Left ventricle myocardium inferior (tissue), 1 donor: ENCODE data around the gene ADCY2. TPM values are rescaled to one million over a fixed set of nuclear protein-coding genes. Genes with fewer than 3 reads are reported as not detected.

Source experiments
- DNase-seq: peaks from one replicate; pipeline ENCODE4 v3.0.0-alpha.2; 2020
- H3K27ac ChIP-seq: fragments of 200-600 bp; replicated peaks from 2 replicates; pipeline ENCODE4 v1.8.0; 2021
- H3K27me3 ChIP-seq: fragments of 200-600 bp; 2 replicates; pipeline ENCODE4 v1.8.0; 2021; ENCODE audit warnings: low read depth
- H3K36me3 ChIP-seq: fragments of 200-600 bp; 2 replicates; pipeline ENCODE4 v1.8.0; 2021
- H3K4me1 ChIP-seq: fragments of 200-600 bp; 2 replicates; pipeline ENCODE4 v1.8.0; 2021
- H3K4me3 ChIP-seq: fragments of 200-600 bp; 2 replicates; pipeline ENCODE4 v1.8.0; 2021; ENCODE audit warnings: mild to moderate bottlenecking, moderate library complexity
- H3K9me3 ChIP-seq: fragments of 200-600 bp; replicated peaks from 2 replicates; pipeline ENCODE4 v1.8.0; 2021
- CTCF ChIP-seq: fragments of 200-600 bp; IDR thresholded peaks from 2 replicates; pipeline ENCODE4 v1.8.0; 2021; ENCODE audit warnings: antibody characterized with exemption, mild to moderate bottlenecking, borderline replicate concordance
- intact Hi-C: fragments of 100-400 bp; cut with micrococcal nuclease; formaldehyde crosslinking; loops from one replicate; pipeline ENCODE4 v1.11.0; 2022
- total RNA-seq: library from RNA; stranded (reverse); fragmentation: NEBNext Ultra II Directional; extraction: Animal tissue kit (Norgen Biotek cat#: 25700); gene quantifications from one replicate; pipeline ENCODE4 v1.2.1, GENCODE V29; 2021
- donor health status: DM: no; HTN: yes; CAD: no; lungs with severe emphysema.

Gene ADCY2
- total RNA-seq, 1 donor from 2014 or later = 0.30 TPM

DNA sequence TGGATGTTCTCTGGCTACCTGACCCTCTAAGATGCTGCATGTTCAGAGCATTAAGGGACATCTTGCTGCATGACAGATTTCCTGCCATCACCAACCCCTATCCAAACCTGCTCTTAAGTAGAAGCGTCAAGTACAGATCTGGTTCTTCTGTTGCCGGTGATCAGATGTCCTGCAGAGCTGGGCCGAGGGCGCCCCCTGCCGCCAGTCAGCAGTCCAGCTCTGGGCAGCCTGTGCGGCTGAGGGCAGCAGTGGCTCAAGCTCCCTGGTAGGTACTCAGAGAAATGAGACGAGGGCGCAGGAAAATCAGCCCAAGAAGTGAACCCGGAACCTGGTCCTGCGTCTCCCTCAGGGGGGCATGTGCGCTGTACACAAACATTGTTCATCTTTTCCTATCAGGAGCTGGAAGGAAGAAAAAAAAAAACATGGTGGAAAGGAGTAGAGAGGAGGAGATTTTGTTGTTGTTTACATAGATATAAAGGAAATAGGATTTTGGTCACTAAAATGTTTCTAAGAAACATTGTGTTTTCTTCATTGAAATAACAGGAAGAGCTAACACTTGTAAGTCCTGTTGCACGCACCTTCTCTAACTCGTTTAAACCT is 359.2 kb downstream of the ADCY2 start:
- DNase-seq = no peak
- H3K27me3 ChIP-seq = peaks cover 80% of the 10 kb centered on the region
- H3K27ac ChIP-seq = no peak overlapping the region
- TF ChIP-seq CTCF = peak; percentile 47
- no peaks in the 10 kb centered on the region for H3K9me3 ChIP-seq
- intact Hi-C loops = no loop called here
- no peak overlapping the region for H3K4me3 ChIP-seq
- H3K36me3 ChIP-seq = no peaks in the 10 kb centered on the region
- H3K4me1 ChIP-seq = no peaks in the 10 kb centered on the region

DNA sequence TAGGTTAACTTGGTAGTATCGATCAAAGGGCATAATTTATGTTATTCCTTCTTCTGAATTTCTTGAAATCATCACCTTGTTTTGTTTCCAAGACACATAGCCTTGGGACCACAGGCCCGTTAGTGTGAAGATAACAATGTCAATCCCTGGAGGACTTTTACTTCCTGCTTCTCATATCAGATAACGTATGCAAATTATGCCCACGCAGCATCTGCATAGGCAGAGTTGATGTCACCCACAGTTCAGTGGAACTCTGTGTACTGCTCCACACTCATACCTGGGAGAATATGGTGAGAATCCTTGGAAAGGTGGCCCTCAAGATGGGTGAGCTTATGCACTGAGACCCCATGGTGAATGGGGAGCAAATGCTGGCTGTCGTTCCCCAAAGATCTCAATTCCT is 360.0 kb downstream of the ADCY2 start:
- Histone ChIP-seq H3K36me3 (no peaks in the 10 kb centered on the region), H3K4me3 (no peak overlapping the region), H3K27me3 (peaks cover 87% of the 10 kb centered on the region), H3K9me3 (no peaks in the 10 kb centered on the region), H3K27ac (no peak overlapping the region), H3K4me1 (no peaks in the 10 kb centered on the region)
- intact Hi-C loops = no loop called here
- TF ChIP-seq CTCF = no peak
- no peak for DNase-seq

GRCh38 chr5:7756453-7756852 is 360.5 kb downstream of the ADCY2 start:
- TF ChIP-seq CTCF = no peak
- intact Hi-C loops = no loop called here
- Histone ChIP-seq H3K9me3 (no peaks in the 10 kb centered on the region), H3K36me3 (no peaks in the 10 kb centered on the region), H3K27me3 (peaks cover 87% of the 10 kb centered on the region), H3K4me3 (no peak overlapping the region), H3K4me1 (no peaks in the 10 kb centered on the region), H3K27ac (no peak overlapping the region)
- no peak for DNase-seq

- Histone ChIP-seq H3K4me1 (no peaks in the 10 kb centered on the region), H3K27me3 (peaks cover 78% of the 10 kb centered on the region), H3K4me3 (no peak overlapping the region), H3K9me3 (no peaks in the 10 kb centered on the region), H3K36me3 (no peaks in the 10 kb centered on the region), H3K27ac (no peak overlapping the region)
- intact Hi-C loops = no loop called here
- no peak for DNase-seq
- no peak for TF ChIP-seq CTCF
Observed at GRCh38 chr5:7759257-7759871, 363.4 kb downstream of the ADCY2 start.

GRCh38 chr5:7759951-7760580 is 364.1 kb downstream of the ADCY2 start:
- Histone ChIP-seq H3K27ac (no peak overlapping the region), H3K36me3 (no peaks in the 10 kb centered on the region)
- intact Hi-C loops = no loop called here

More at GRCh38 chr5:7759951-7760580, 364.1 kb downstream of the ADCY2 start:
- Histone ChIP-seq H3K4me3 (no peak overlapping the region), H3K27me3 (peaks cover 78% of the 10 kb centered on the region), H3K4me1 (no peaks in the 10 kb centered on the region), H3K9me3 (no peaks in the 10 kb centered on the region)
- DNase-seq = no peak
- TF ChIP-seq CTCF = no peak
